Measurements from ENCODE around the gene APOA1.

The APOA1 gene

GRCh38 chr11:116866804-116867455 lies 29.5 kb upstream of the APOA1 start:
- DNase-seq = no peak
- TF ChIP-seq GATA1 (IDR thresholded peaks at IDR 0.05; ENCODE audit: low read depth, low read length) = no peak
- no peak for TF ChIP-seq POLR2A (IDR thresholded peaks at IDR 0.05; ENCODE audit: low read length)

- TF ChIP-seq POLR2A (IDR thresholded peaks at IDR 0.05; ENCODE audit: low read length) (no peak), GATA1 (IDR thresholded peaks at IDR 0.05; ENCODE audit: low read depth, low read length) (no peak)
- no peak for DNase-seq
These were observed 28.3 kb upstream of the APOA1 start for GRCh38 chr11:116865696-116866095.

GRCh38 chr11:116864531-116864930 lies 27.1 kb upstream of the APOA1 start:
- DNase-seq = no peak
- TF ChIP-seq POLR2A (IDR thresholded peaks at IDR 0.05; ENCODE audit: low read length) = no peak
- no peak for TF ChIP-seq GATA1 (IDR thresholded peaks at IDR 0.05; ENCODE audit: low read depth, low read length)

GRCh38 chr11:116862951-116863350 lies 25.5 kb upstream of the APOA1 start:
- DNase-seq = no peak

GRCh38 chr11:116862185-116862584 lies 24.8 kb upstream of the APOA1 start:
- no peak for TF ChIP-seq GATA1 (IDR thresholded peaks at IDR 0.05; ENCODE audit: low read depth, low read length)
- TF ChIP-seq POLR2A (IDR thresholded peaks at IDR 0.05; ENCODE audit: low read length) = no peak
- no peak for DNase-seq

More at GRCh38 chr11:116862951-116863350, 25.5 kb upstream of the APOA1 start:
- TF ChIP-seq POLR2A (IDR thresholded peaks at IDR 0.05; ENCODE audit: low read length) (no peak), GATA1 (IDR thresholded peaks at IDR 0.05; ENCODE audit: low read depth, low read length) (no peak)

GRCh38 chr11:116861539-116861938 lies 24.1 kb upstream of the APOA1 start:
- TF ChIP-seq GATA1 (IDR thresholded peaks at IDR 0.05; ENCODE audit: low read depth, low read length) (no peak), POLR2A (IDR thresholded peaks at IDR 0.05; ENCODE audit: low read length) (no peak)

GRCh38 chr11:116860303-116860702 lies 22.9 kb upstream of the APOA1 start:
- DNase-seq = no peak
- TF ChIP-seq POLR2A (IDR thresholded peaks at IDR 0.05; ENCODE audit: low read length) (no peak), GATA1 (IDR thresholded peaks at IDR 0.05; ENCODE audit: low read depth, low read length) (no peak)

More at GRCh38 chr11:116861539-116861938, 24.1 kb upstream of the APOA1 start:
- no peak for DNase-seq

GRCh38 chr11:116859175-116859574 lies 21.8 kb upstream of the APOA1 start:
- no peak for TF ChIP-seq GATA1 (IDR thresholded peaks at IDR 0.05; ENCODE audit: low read depth, low read length)
- TF ChIP-seq POLR2A (IDR thresholded peaks at IDR 0.05; ENCODE audit: low read length) = no peak
- no peak for DNase-seq

GRCh38 chr11:116857936-116858335 lies 20.5 kb upstream of the APOA1 start:
- TF ChIP-seq POLR2A (IDR thresholded peaks at IDR 0.05; ENCODE audit: low read length) (no peak), GATA1 (IDR thresholded peaks at IDR 0.05; ENCODE audit: low read depth, low read length) (no peak)
- DNase-seq = peak; percentile 7 to 48

- no peak for DNase-seq
- TF ChIP-seq GATA1 (IDR thresholded peaks at IDR 0.05; ENCODE audit: low read depth, low read length) = no peak
- no peak for TF ChIP-seq POLR2A (IDR thresholded peaks at IDR 0.05; ENCODE audit: low read length)
These were observed 19.9 kb upstream of the APOA1 start for GRCh38 chr11:116857316-116857715.

- no peak for DNase-seq
- no peak for TF ChIP-seq GATA1 (IDR thresholded peaks at IDR 0.05; ENCODE audit: low read depth, low read length)
- TF ChIP-seq POLR2A (IDR thresholded peaks at IDR 0.05; ENCODE audit: low read length) = no peak
These were observed 19.0 kb upstream of the APOA1 start for GRCh38 chr11:116856423-116856822.

- TF ChIP-seq GATA1 (IDR thresholded peaks at IDR 0.05; ENCODE audit: low read depth, low read length) (no peak), POLR2A (IDR thresholded peaks at IDR 0.05; ENCODE audit: low read length) (no peak)
- DNase-seq = no peak
These were observed 18.0 kb upstream of the APOA1 start for GRCh38 chr11:116855413-116855812.

GRCh38 chr11:116853461-116854073 lies 16.1 kb upstream of the APOA1 start:
- TF ChIP-seq POLR2A (IDR thresholded peaks at IDR 0.05; ENCODE audit: low read length) (no peak), GATA1 (IDR thresholded peaks at IDR 0.05; ENCODE audit: low read depth, low read length) (no peak)
- no peak for DNase-seq

GRCh38 chr11:116852261-116853031 lies 15.0 kb upstream of the APOA1 start:
- DNase-seq = peak; percentile 13 to 14

More at GRCh38 chr11:116852261-116853031, 15.0 kb upstream of the APOA1 start:
- TF ChIP-seq GATA1 (IDR thresholded peaks at IDR 0.05; ENCODE audit: low read depth, low read length) (no peak), POLR2A (IDR thresholded peaks at IDR 0.05; ENCODE audit: low read length) (no peak)
